CD4-positive, alpha-beta T cell treated with Interleukin-17A for 1 hour (primary cell): ENCODE data around the gene PIH1D1.
A peak's percentile ranks its signal among the peaks of the same experiment; 100 is the strongest.

Source experiments
- DNase-seq: peaks from one replicate; pipeline ENCODE4 v3.0.0-alpha.2; 2020

PIH1D1 gene

GRCh38 chr19:49451430-49452181 is at the start of gene PIH1D1:
PIH1D1 (minus strand) TSS chr19:49451814; CDS start chr19:49451574, 240 bp downstream.
- peak; percentile 99 for DNase-seq

- peak; percentile 73 for DNase-seq
Observed at GRCh38 chr19:49499030-49499670, 47.5 kb upstream of the PIH1D1 start.

GRCh38 chr19:49498475-49498874 is 46.9 kb upstream of the PIH1D1 start:
- no peak for DNase-seq

- DNase-seq, result peak; percentile 49
Observed at GRCh38 chr19:49497789-49498103, 46.1 kb upstream of the PIH1D1 start.

- peak; percentile 89 for DNase-seq
Observed at GRCh38 chr19:49497047-49497788, 45.6 kb upstream of the PIH1D1 start.

- no peak for DNase-seq
Observed at GRCh38 chr19:49496574-49497008, 45.0 kb upstream of the PIH1D1 start.

GRCh38 chr19:49492573-49493405 is 41.2 kb upstream of the PIH1D1 start:
- no peak for DNase-seq

GRCh38 chr19:49491804-49492572 is 40.4 kb upstream of the PIH1D1 start:
- no peak for DNase-seq

- no peak for DNase-seq
Observed at GRCh38 chr19:49491030-49491803, 39.6 kb upstream of the PIH1D1 start.

GRCh38 chr19:49490287-49491029 is 38.8 kb upstream of the PIH1D1 start:
- DNase-seq, result no peak

- DNase-seq, result peak; percentile 67
Observed at GRCh38 chr19:49489601-49490167, 38.1 kb upstream of the PIH1D1 start.

GRCh38 chr19:49488863-49489537 is 37.4 kb upstream of the PIH1D1 start:
- DNase-seq, result no peak

GRCh38 chr19:49488046-49488862 is 36.6 kb upstream of the PIH1D1 start:
- no peak for DNase-seq

- DNase-seq, result peak; percentile 100
Observed at GRCh38 chr19:49487277-49488045, 35.8 kb upstream of the PIH1D1 start, which contains the start of gene RPL13A. RPL13A (plus strand) TSS chr19:49487608; CDS start chr19:49487630, 22 bp downstream.

GRCh38 chr19:49486710-49487276 is 35.2 kb upstream of the PIH1D1 start:
- DNase-seq, result no peak

- DNase-seq, result no peak
Observed at GRCh38 chr19:49486232-49486631, 34.6 kb upstream of the PIH1D1 start.

GRCh38 chr19:49481020-49481683 is 29.5 kb upstream of the PIH1D1 start:
- DNase-seq, result no peak
